SK-N-SH (cell line): ENCODE data around the gene AHDC1.

Experiments used
- ELF1 ChIP-seq: IDR thresholded peaks from 2 replicates; pipeline ENCODE4 v1.4.0; 2012
- EP300 ChIP-seq, 2 experiments: IDR thresholded peaks; 2 replicates each; pipeline versions ENCODE4 v1.4.0 to v1.6.1; 2012; ENCODE audit warnings: borderline replicate concordance in 1 of 2, low read depth in 1 of 2, low read length in 1 of 2
- EZH2phosphoT487 ChIP-seq: fragments of 200-600 bp; sonication (generic); IDR thresholded peaks from 2 replicates; pipeline ENCODE4 v1.6.1; 2017; ENCODE audit warnings: low read depth, mixed run types, mild to moderate bottlenecking, antibody characterized with exemption, moderate library complexity, borderline replicate concordance
- FOXM1 ChIP-seq: IDR thresholded peaks from 2 replicates; pipeline ENCODE4 v1.4.0; 2012; ENCODE audit warnings: low read depth, mild to moderate bottlenecking
- GABPA ChIP-seq: IDR thresholded peaks from 2 replicates; pipeline ENCODE4 v1.4.0; 2012; ENCODE audit warnings: low read depth, mild to moderate bottlenecking
- RXRA ChIP-seq: IDR thresholded peaks from 2 replicates; pipeline ENCODE4 v1.4.0; 2012; ENCODE audit warnings: low read depth, mild to moderate bottlenecking, borderline replicate concordance
- SIN3A ChIP-seq: IDR thresholded peaks from 2 replicates; pipeline ENCODE4 v1.6.1; 2012; ENCODE audit warnings: low read depth, mild to moderate bottlenecking, low read length, moderate library complexity, borderline replicate concordance
- TCF12 ChIP-seq: IDR thresholded peaks from 2 replicates; pipeline ENCODE4 v1.4.0; 2012
- YY1 ChIP-seq: IDR thresholded peaks from 2 replicates; pipeline ENCODE4 v1.4.0; 2012; ENCODE audit warnings: low read depth, mild to moderate bottlenecking
- TF ChIP-seq, protein P1 (sequence below): fragments of 200-600 bp; sonication (generic); IDR thresholded peaks from 2 replicates; pipeline ENCODE4 v1.6.1; 2017; ENCODE audit warnings: antibody characterized with exemption, mild to moderate bottlenecking, moderate library complexity

GRCh38 chr1:27652111-27652864, 48.3 kb upstream of the AHDC1 start:
- TF ChIP-seq GABPA (no peak), RXRA (no peak), EZH2phosphoT487 (no peak), TCF12 (no peak), YY1 (no peak), FOXM1 (no peak), EP300 (IDR thresholded peaks at IDR 0.05; ENCODE audit: borderline replicate concordance in 1 of 2, low read depth in 1 of 2, low read length in 1 of 2) (no peak), ELF1 (no peak), SIN3A (no peak)
- TF ChIP-seq, protein P1, sequence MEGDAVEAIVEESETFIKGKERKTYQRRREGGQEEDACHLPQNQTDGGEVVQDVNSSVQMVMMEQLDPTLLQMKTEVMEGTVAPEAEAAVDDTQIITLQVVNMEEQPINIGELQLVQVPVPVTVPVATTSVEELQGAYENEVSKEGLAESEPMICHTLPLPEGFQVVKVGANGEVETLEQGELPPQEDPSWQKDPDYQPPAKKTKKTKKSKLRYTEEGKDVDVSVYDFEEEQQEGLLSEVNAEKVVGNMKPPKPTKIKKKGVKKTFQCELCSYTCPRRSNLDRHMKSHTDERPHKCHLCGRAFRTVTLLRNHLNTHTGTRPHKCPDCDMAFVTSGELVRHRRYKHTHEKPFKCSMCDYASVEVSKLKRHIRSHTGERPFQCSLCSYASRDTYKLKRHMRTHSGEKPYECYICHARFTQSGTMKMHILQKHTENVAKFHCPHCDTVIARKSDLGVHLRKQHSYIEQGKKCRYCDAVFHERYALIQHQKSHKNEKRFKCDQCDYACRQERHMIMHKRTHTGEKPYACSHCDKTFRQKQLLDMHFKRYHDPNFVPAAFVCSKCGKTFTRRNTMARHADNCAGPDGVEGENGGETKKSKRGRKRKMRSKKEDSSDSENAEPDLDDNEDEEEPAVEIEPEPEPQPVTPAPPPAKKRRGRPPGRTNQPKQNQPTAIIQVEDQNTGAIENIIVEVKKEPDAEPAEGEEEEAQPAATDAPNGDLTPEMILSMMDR, result no peak
